Neural progenitor cell (in vitro differentiated cells): ENCODE measurements around the gene CORO6. TPM values are rescaled to one million over a fixed set of nuclear protein-coding genes. Genes with fewer than 3 reads are reported as not detected.

ENCODE experiments used
- DNase-seq: peaks from one replicate; pipeline ENCODE4 v3.0.0-alpha.2; 2016; ENCODE audit warnings: low spot score
- H2AFZ ChIP-seq: fragments of 200-600 bp; sonication (generic); replicated peaks from 2 replicates; pipeline ENCODE4 v1.6.1; 2016; ENCODE audit warnings: antibody characterized with exemption
- H3F3A ChIP-seq: fragments of 200-600 bp; sonication (generic); 2 replicates; pipeline ENCODE4 v1.6.1; 2016; ENCODE audit warnings: antibody characterized with exemption, low read depth
- H3K27ac ChIP-seq: fragments of 200-600 bp; sonication (generic); 2 replicates; pipeline ENCODE4 v1.5.1; 2016; ENCODE audit warnings: mild to moderate bottlenecking
- H3K27me3 ChIP-seq: fragments of 200-600 bp; sonication (generic); 2 replicates; pipeline ENCODE4 v1.6.1; 2016; ENCODE audit warnings: mild to moderate bottlenecking, moderate library complexity
- H3K36me3 ChIP-seq: fragments of 200-600 bp; sonication (generic); 2 replicates; pipeline ENCODE4 v1.5.1; 2016
- H3K4me1 ChIP-seq: fragments of 200-600 bp; sonication (generic); 2 replicates; pipeline ENCODE4 v1.6.1; 2016; ENCODE audit warnings: mixed run types
- H3K4me2 ChIP-seq: fragments of 200-600 bp; sonication (generic); 2 replicates; pipeline ENCODE4 v1.6.1; 2016
- H3K4me3 ChIP-seq: fragments of 200-600 bp; sonication (generic); 2 replicates; pipeline ENCODE4 v1.5.1; 2016
- H3K79me2 ChIP-seq: fragments of 200-600 bp; sonication (generic); 2 replicates; pipeline ENCODE4 v1.6.1; 2016; ENCODE audit warnings: low read depth
- H3K9ac ChIP-seq: fragments of 200-600 bp; sonication (generic); 2 replicates; pipeline ENCODE4 v1.6.1; 2016
- H3K9me3 ChIP-seq: fragments of 200-600 bp; sonication (generic); 2 replicates; pipeline ENCODE4 v1.5.1; 2016; ENCODE audit warnings: low read depth
- H4K20me1 ChIP-seq: fragments of 200-600 bp; sonication (generic); 2 replicates; pipeline ENCODE4 v1.6.1; 2016; ENCODE audit warnings: low read depth
- H3K27ac Mint-ChIP-seq: 3 replicates; pipeline ENCODE4 v1.8.0; 2021; ENCODE audit warnings: mixed read lengths
- H3K27me3 Mint-ChIP-seq: 2 replicates; pipeline ENCODE4 v1.8.0; 2022; ENCODE audit warnings: low read depth, mild to moderate bottlenecking, inconsistent platforms, moderate library complexity, mixed read lengths; ENCODE audit not compliant: insufficient read depth
- H3K36me3 Mint-ChIP-seq: 3 replicates; pipeline ENCODE4 v1.8.0; 2021; ENCODE audit warnings: mixed read lengths
- H3K4me1 Mint-ChIP-seq: 3 replicates; pipeline ENCODE4 v1.8.0; 2021; ENCODE audit warnings: mixed read lengths
- H3K4me3 Mint-ChIP-seq: 3 replicates; pipeline ENCODE4 v1.8.0; 2021; ENCODE audit warnings: mild to moderate bottlenecking, moderate library complexity, mixed read lengths
- H3K9me3 Mint-ChIP-seq: 3 replicates; pipeline ENCODE4 v1.8.0; 2020; ENCODE audit warnings: mixed read lengths
- CTCF ChIP-seq: fragments of 200-600 bp; sonication (generic); IDR thresholded peaks from 2 replicates; pipeline ENCODE4 v1.5.1; 2017; ENCODE audit warnings: antibody characterized with exemption, mild to moderate bottlenecking
- EZH2 ChIP-seq: fragments of 200-600 bp; sonication (generic); IDR thresholded peaks from 2 replicates; pipeline ENCODE4 v1.6.1; 2017; ENCODE audit warnings: antibody characterized with exemption, mild to moderate bottlenecking, moderate library complexity
- EZH2phosphoT487 ChIP-seq: fragments of 200-600 bp; sonication (generic); IDR thresholded peaks from 2 replicates; pipeline ENCODE4 v1.6.1; 2017; ENCODE audit warnings: antibody characterized with exemption
- total RNA-seq: library from RNA; depleted of rRNA; stranded (reverse); fragments of >200 nt; gene quantifications from 2 replicates; pipeline ENCODE4 v1.2.3, GENCODE V29; 2015; ENCODE audit warnings: low replicate concordance

Gene CORO6
- total RNA-seq, 1 donor from 2014 or later = 3.9 TPM

- peaks cover 22% of the 10 kb centered on the region for H3K4me1 ChIP-seq
- H3K27ac ChIP-seq = no peak overlapping the region
- H4K20me1 ChIP-seq = peaks cover 53% of the 10 kb centered on the region
- Mint-ChIP-seq H3K36me3 (peaks cover 6% of the 10 kb centered on the region), H3K4me1 (peaks cover 30% of the 10 kb centered on the region), H3K27me3 (peaks cover 21% of the 10 kb centered on the region), H3K4me3 (peak overlapping the region; percentile 78), H3K9me3 (no peaks in the 10 kb centered on the region), H3K27ac (no peak overlapping the region)
- no peak for DNase-seq
- no peak overlapping the region for H2AFZ ChIP-seq
- H3K27me3 ChIP-seq = peaks cover 25% of the 10 kb centered on the region
- peaks cover 7% of the 10 kb centered on the region for H3K79me2 ChIP-seq
- no peak for TF ChIP-seq EZH2phosphoT487
- H3K9me3 ChIP-seq = no peaks in the 10 kb centered on the region
- H3K4me3 ChIP-seq = no peak overlapping the region
- H3K9ac ChIP-seq = no peak overlapping the region
- H3K4me2 ChIP-seq = no peak overlapping the region
- no peaks in the 10 kb centered on the region for H3K36me3 ChIP-seq
- H3F3A ChIP-seq = peaks cover 37% of the 10 kb centered on the region
These were observed 52.2 kb downstream of the CORO6 start for GRCh38 chr17:29570521-29570920.

GRCh38 chr17:29569245-29569950 is 53.3 kb downstream of the CORO6 start:
- TF ChIP-seq EZH2phosphoT487 (no peak), CTCF (no peak)
- H3K9me3 ChIP-seq = no peaks in the 10 kb centered on the region
- peaks cover 24% of the 10 kb centered on the region for H3K4me1 ChIP-seq
- DNase-seq = peak; percentile 15
- peaks cover 7% of the 10 kb centered on the region for H3K79me2 ChIP-seq
- no peaks in the 10 kb centered on the region for H3K36me3 ChIP-seq
- H3F3A ChIP-seq = peaks cover 41% of the 10 kb centered on the region
- peak overlapping the region; percentile 71 for H3K4me3 ChIP-seq
- H3K27me3 ChIP-seq = peaks cover 36% of the 10 kb centered on the region
- no peak overlapping the region for H2AFZ ChIP-seq
- Mint-ChIP-seq H3K4me1 (peaks cover 31% of the 10 kb centered on the region), H3K9me3 (no peaks in the 10 kb centered on the region), H3K27me3 (peaks cover 25% of the 10 kb centered on the region), H3K36me3 (peaks cover 4% of the 10 kb centered on the region), H3K4me3 (peak overlapping the region; percentile 95), H3K27ac (no peak overlapping the region)
- no peak overlapping the region for H3K9ac ChIP-seq
- H3K4me2 ChIP-seq = peak overlapping the region; percentile 96
- H3K27ac ChIP-seq = no peak overlapping the region
- H4K20me1 ChIP-seq = peaks cover 51% of the 10 kb centered on the region

- peaks cover 30% of the 10 kb centered on the region for H3K4me1 Mint-ChIP-seq
- no peak within 1 kb of the TSS for H3K27ac ChIP-seq
- H3K9me3 Mint-ChIP-seq = no peaks in the 10 kb centered on the region
- peak within 1 kb of the TSS; percentile 58 for H3K9ac ChIP-seq
- peak; percentile 93 for DNase-seq
- no peak for TF ChIP-seq EZH2phosphoT487
- TF ChIP-seq EZH2 = no peak
- TF ChIP-seq CTCF = no peak
- peaks cover 24% of the 10 kb centered on the region for H3K4me1 ChIP-seq
- H3K4me2 ChIP-seq = peak within 1 kb of the TSS; percentile 96
- peaks cover 29% of the 10 kb centered on the region for H3K27me3 Mint-ChIP-seq
- peak within 1 kb of the TSS; percentile 95 for H3K4me3 Mint-ChIP-seq
- H3K27me3 ChIP-seq = peaks cover 42% of the 10 kb centered on the region
- H3K27ac Mint-ChIP-seq = no peak within 1 kb of the TSS
- H3K36me3 ChIP-seq = no peaks in the 10 kb centered on the region
- H3K4me3 ChIP-seq = peak within 1 kb of the TSS; percentile 71
- H2AFZ ChIP-seq = peak within 1 kb of the TSS; percentile 97
- peaks cover 43% of the 10 kb centered on the region for H4K20me1 ChIP-seq
- H3K36me3 Mint-ChIP-seq = peaks cover 4% of the 10 kb centered on the region
- peaks cover 41% of the 10 kb centered on the region for H3F3A ChIP-seq
- H3K9me3 ChIP-seq = no peaks in the 10 kb centered on the region
- peaks cover 7% of the 10 kb centered on the region for H3K79me2 ChIP-seq
These were observed 54.1 kb downstream of the CORO6 start, which contains the start of gene TP53I13 for GRCh38 chr17:29568331-29569244. Gene TP53I13, plus strand, starts transcription at chr17:29568701. Its CDS starts 58 bp downstream, at chr17:29568759.
